Gastroesophageal sphincter (tissue), 4 donors: ENCODE results near the gene SETD1B. TPM values are rescaled to one million over a fixed set of nuclear protein-coding genes. Genes with fewer than 3 reads are reported as not detected.

Experiments used
- ATAC-seq: fragments of 150-250 bp; one replicate; pipeline ENCODE4 v1.9.1; 2016; ENCODE audit warnings: mild to moderate bottlenecking, moderate library complexity
- H3K27ac ChIP-seq, 4 donors: fragments of 200-600 bp; sonication (generic) in 3 of 4; 1 replicate in 3 of 4; 2 replicates in 1 of 4; pipeline ENCODE4 v1.5.1; 2016 to 2019
- H3K27me3 ChIP-seq: fragments of 200-600 bp; sonication (generic); one replicate; pipeline ENCODE4 v1.5.1; 2019
- H3K36me3 ChIP-seq, 2 donors: fragments of 200-600 bp; sonication (generic); one replicate each; pipeline ENCODE4 v1.5.1; 2019; ENCODE audit warnings: control low read depth in 1 of 2
- H3K4me1 ChIP-seq, 3 donors: fragments of 200-600 bp; sonication (generic); 1 replicate in 2 of 3; 2 replicates in 1 of 3; pipeline ENCODE4 v1.5.1; 2016 to 2019; ENCODE audit warnings: control low read depth in 2 of 3
- H3K4me3 ChIP-seq, 2 donors: fragments of 200-600 bp; sonication (generic); one replicate each; pipeline ENCODE4 v1.5.1; 2019; ENCODE audit warnings: mild to moderate bottlenecking in 1 of 2, moderate library complexity in 1 of 2
- H3K9me3 ChIP-seq, 3 donors: fragments of 200-600 bp; sonication (generic); one replicate each; pipeline ENCODE4 v1.5.1; 2017 to 2019; ENCODE audit warnings: control low read depth in 2 of 3
- EP300 ChIP-seq: sonication (generic); formaldehyde crosslinking; IDR thresholded peaks from one replicate; pipeline ENCODE4 v1.6.1; 2017; ENCODE audit warnings: antibody characterized with exemption, mild to moderate bottlenecking
- POLR2A ChIP-seq, 2 donors: fragments of 450-650 bp; IDR thresholded peaks; one replicate each; pipeline ENCODE4 v1.6.1; 2017; ENCODE audit warnings: antibody characterized with exemption in 2 of 2, mild to moderate bottlenecking in 2 of 2, moderate library complexity in 1 of 2
- POLR2AphosphoS5 ChIP-seq: sonication (generic); formaldehyde crosslinking; IDR thresholded peaks from one replicate; pipeline ENCODE4 v1.6.1; 2017; ENCODE audit warnings: antibody characterized with exemption
- WGBS, 2 donors: methylation state at CpG; one replicate each; pipeline ENCODE4 v1.1.5; 2018; ENCODE audit warnings: low coverage in 1 of 2; 5-methylcytosine and 5-hydroxymethylcytosine counted together
- total RNA-seq, 4 donors: library from RNA; depleted of rRNA; stranded (reverse); fragments of >200 nt; gene quantifications; one replicate each; pipeline ENCODE4 v1.1.0, GENCODE V29; 2016
- TF ChIP-seq, protein P1 (sequence below), 4 experiments: fragments of 200-600 bp in 2 of 4; fragments of 450-650 bp in 2 of 4; sonication (generic) in 1 of 4; IDR thresholded peaks; one replicate each; pipeline ENCODE4 v1.5.1; 2017 to 2019; ENCODE audit warnings: antibody characterized with exemption in 4 of 4, mild to moderate bottlenecking in 2 of 4, moderate library complexity in 2 of 4

The SETD1B gene
- total RNA-seq, 4 donors from 2014 or later = 9.6 to 25.1 (median 20.3) TPM

DNA sequence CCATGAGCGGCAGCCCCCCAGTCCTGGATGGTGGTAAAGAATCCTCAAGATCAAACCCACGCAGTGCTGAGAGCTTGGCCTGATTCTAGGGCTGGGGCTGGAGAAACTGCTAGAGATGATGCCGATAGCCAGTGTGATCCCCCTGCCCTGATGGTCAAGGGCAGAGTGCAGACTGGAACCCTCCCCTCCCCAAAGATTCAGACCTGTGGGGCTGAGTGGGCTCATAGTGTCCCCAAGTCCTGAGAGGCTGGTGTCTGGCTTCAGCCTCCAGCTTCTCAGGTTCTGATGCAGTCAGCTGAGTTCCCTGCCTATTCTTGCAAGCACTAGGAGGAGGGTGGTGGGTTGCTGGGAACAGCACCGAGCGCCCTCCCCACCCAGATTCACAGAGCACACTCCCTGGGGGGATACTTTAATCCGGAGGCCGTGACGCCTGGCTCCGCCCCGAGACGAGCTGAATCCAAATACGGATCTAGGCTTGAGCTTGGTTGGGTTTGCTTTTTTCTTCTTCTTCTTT lies 22.3 kb upstream of the SETD1B start:
- peak; percentile 67 for ATAC-seq
- peak overlapping the region; percentile 40 to 83 (median 76) for H3K27ac ChIP-seq
- peaks cover 0 to 36% (median 14%) of the 10 kb centered on the region in 3 donors for H3K4me1 ChIP-seq
- peaks cover 0 to 22% of the 10 kb centered on the region in 2 donors for H3K36me3 ChIP-seq
- no peaks in the 10 kb centered on the region for H3K27me3 ChIP-seq
- H3K4me3 ChIP-seq = no peak overlapping the region
- H3K9me3 ChIP-seq = no peaks in the 10 kb centered on the region
- 0% methylated on average over 1 to 5 of the region's 12 CpGs for WGBS, 2 donors
- TF ChIP-seq, protein P1, sequence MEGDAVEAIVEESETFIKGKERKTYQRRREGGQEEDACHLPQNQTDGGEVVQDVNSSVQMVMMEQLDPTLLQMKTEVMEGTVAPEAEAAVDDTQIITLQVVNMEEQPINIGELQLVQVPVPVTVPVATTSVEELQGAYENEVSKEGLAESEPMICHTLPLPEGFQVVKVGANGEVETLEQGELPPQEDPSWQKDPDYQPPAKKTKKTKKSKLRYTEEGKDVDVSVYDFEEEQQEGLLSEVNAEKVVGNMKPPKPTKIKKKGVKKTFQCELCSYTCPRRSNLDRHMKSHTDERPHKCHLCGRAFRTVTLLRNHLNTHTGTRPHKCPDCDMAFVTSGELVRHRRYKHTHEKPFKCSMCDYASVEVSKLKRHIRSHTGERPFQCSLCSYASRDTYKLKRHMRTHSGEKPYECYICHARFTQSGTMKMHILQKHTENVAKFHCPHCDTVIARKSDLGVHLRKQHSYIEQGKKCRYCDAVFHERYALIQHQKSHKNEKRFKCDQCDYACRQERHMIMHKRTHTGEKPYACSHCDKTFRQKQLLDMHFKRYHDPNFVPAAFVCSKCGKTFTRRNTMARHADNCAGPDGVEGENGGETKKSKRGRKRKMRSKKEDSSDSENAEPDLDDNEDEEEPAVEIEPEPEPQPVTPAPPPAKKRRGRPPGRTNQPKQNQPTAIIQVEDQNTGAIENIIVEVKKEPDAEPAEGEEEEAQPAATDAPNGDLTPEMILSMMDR (IDR thresholded peaks at IDR 0.05) = no peak
- TF ChIP-seq POLR2AphosphoS5 (no peak), POLR2A (IDR thresholded peaks at IDR 0.05) (no peak), EP300 (no peak)

GRCh38 chr12:121781998-121782979 lies 21.5 kb upstream of the SETD1B start:
- peak overlapping the region; percentile 40 to 83 (median 76) for H3K27ac ChIP-seq
- H3K9me3 ChIP-seq = no peaks in the 10 kb centered on the region
- WGBS, 2 donors = 18 to 31% methylated on average over 7 to 10 of the region's 14 CpGs
- no peaks in the 10 kb centered on the region for H3K27me3 ChIP-seq
- ATAC-seq = peak; percentile 39
- no peak overlapping the region for H3K4me3 ChIP-seq
- H3K4me1 ChIP-seq = peaks cover 0 to 42% (median 14%) of the 10 kb centered on the region in 3 donors
- H3K36me3 ChIP-seq = peaks cover 0 to 22% of the 10 kb centered on the region in 2 donors
- no peak for TF ChIP-seq POLR2A (IDR thresholded peaks at IDR 0.05)
- TF ChIP-seq POLR2AphosphoS5 = peak; percentile 22
- TF ChIP-seq EP300 = no peak
- TF ChIP-seq, protein P1 (IDR thresholded peaks at IDR 0.05) = no peak

DNA sequence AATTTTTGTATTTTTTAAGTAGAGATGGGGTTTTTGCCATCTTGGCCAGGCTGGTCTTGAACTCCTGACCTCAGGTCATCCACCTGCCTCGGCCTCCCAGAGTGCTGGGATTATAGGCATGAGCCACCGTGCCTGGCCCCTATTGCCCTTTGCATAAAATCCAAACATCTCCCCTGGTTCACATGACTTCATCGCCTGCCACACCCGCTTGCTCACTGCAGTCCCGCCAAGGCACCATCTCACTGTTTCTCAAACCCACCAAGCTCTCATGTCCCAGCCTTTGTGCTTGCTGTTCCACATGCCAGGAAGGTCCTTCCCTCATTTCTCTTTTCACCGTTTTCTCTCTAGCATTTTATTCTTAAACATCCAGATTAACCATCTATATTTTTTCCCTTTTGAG lies 20.0 kb upstream of the SETD1B start:
- peak overlapping the region in 2 of 4 donors; percentile 43 to 50 for H3K27ac ChIP-seq

GRCh38 chr12:121784460-121784859 lies 19.3 kb upstream of the SETD1B start:
- WGBS, 2 donors = 44 to 47% methylated on average over 5 to 6 of the region's 6 CpGs
- peak overlapping the region in 3 of 4 donors; percentile 0 to 50 (median 28) for H3K27ac ChIP-seq
- peak; percentile 49 for ATAC-seq

More for the DNA sequence above, 20.0 kb upstream of the SETD1B start:
- Histone ChIP-seq H3K4me1 (peaks cover 0 to 46% (median 14%) of the 10 kb centered on the region in 3 donors), H3K9me3 (no peaks in the 10 kb centered on the region), H3K27me3 (no peaks in the 10 kb centered on the region), H3K4me3 (no peak overlapping the region), H3K36me3 (peaks cover 0 to 19% of the 10 kb centered on the region in 2 donors)
- WGBS, 2 donors = 64 to 65% methylated on average over 6 of the region's 6 CpGs
- TF ChIP-seq, protein P1 (IDR thresholded peaks at IDR 0.05) = no peak
- TF ChIP-seq POLR2AphosphoS5 (no peak), EP300 (no peak), POLR2A (IDR thresholded peaks at IDR 0.05) (no peak)
- ATAC-seq = no peak

GRCh38 chr12:121786440-121786825 lies 17.4 kb upstream of the SETD1B start:
- H3K27ac ChIP-seq = peak overlapping the region in 3 of 4 donors; percentile 2 to 43 (median 35)
- ATAC-seq = no peak
- no peak for TF ChIP-seq EP300
- TF ChIP-seq, protein P1 (IDR thresholded peaks at IDR 0.05) = no peak
- no peak for TF ChIP-seq POLR2A (IDR thresholded peaks at IDR 0.05)
- no peak for TF ChIP-seq POLR2AphosphoS5
- H3K4me1 ChIP-seq = peaks cover 0 to 42% (median 12%) of the 10 kb centered on the region in 3 donors
- WGBS, 2 donors = 70% methylated on average over 2 of the region's 6 CpGs; no CpG with 5 or more reads in 1 of the 2 donors
- no peaks in the 10 kb centered on the region for H3K27me3 ChIP-seq
- H3K9me3 ChIP-seq = no peaks in the 10 kb centered on the region
- no peaks in the 10 kb centered on the region for H3K36me3 ChIP-seq
- H3K4me3 ChIP-seq = no peak overlapping the region

More at GRCh38 chr12:121784460-121784859, 19.3 kb upstream of the SETD1B start:
- no peak for TF ChIP-seq EP300
- H3K4me1 ChIP-seq = peaks cover 0 to 50% (median 14%) of the 10 kb centered on the region in 3 donors
- no peak overlapping the region for H3K4me3 ChIP-seq
- H3K36me3 ChIP-seq = peaks cover 0 to 12% of the 10 kb centered on the region in 2 donors
- H3K27me3 ChIP-seq = no peaks in the 10 kb centered on the region
- H3K9me3 ChIP-seq = no peaks in the 10 kb centered on the region
